Stimulated activated CD4-positive, alpha-beta T cell treated with anti-CD3 and anti-CD28 coated beads, Interleukin-1b, Interleukin-23, amount 100 ng/mL, for 4 hours (primary cell): Measurements from ENCODE around the gene HEPH.
"Not testable (repeated sequence)": the region's sequence is repeated elsewhere in the genome, so short reads cannot be mapped to it uniquely, and the experiment has no call there.

Experiments used
- DNase-seq, 2 donors: peaks; one replicate each; pipeline ENCODE4 v3.0.0-alpha.2; 2020; ENCODE audit warnings: low read depth in 2 of 2

Gene HEPH

GRCh38 chrX:66163849-66164411 is at the start of gene HEPH:
TSS of gene HEPH (plus strand) at chrX:66164247. CDS start at chrX:66170571, 6,324 bp downstream.
- no peak for DNase-seq

GRCh38 chrX:66118722-66119121 is 45.3 kb upstream of the HEPH start:
- not testable (repeated sequence) for DNase-seq

- not testable (repeated sequence) for DNase-seq
These were observed 42.7 kb upstream of the HEPH start for GRCh38 chrX:66121354-66121753.

GRCh38 chrX:66126662-66127061 is 37.4 kb upstream of the HEPH start:
- no peak for DNase-seq

GRCh38 chrX:66130469-66130868 is 33.6 kb upstream of the HEPH start:
- no peak for DNase-seq

GRCh38 chrX:66135284-66135683 is 28.8 kb upstream of the HEPH start:
- not testable (repeated sequence) for DNase-seq

- no peak for DNase-seq
These were observed 21.7 kb upstream of the HEPH start for GRCh38 chrX:66142351-66142750.

GRCh38 chrX:66144258-66144657 is 19.8 kb upstream of the HEPH start:
- no peak for DNase-seq

- DNase-seq, result no peak
These were observed 14.5 kb upstream of the HEPH start for GRCh38 chrX:66149519-66149918.

GRCh38 chrX:66150163-66150562 is 13.9 kb upstream of the HEPH start:
- no peak for DNase-seq

- DNase-seq, result no peak
These were observed 1.7 kb upstream of the HEPH start for GRCh38 chrX:66162331-66162822.

GRCh38 chrX:66163447-66163846 is 600 bp upstream of the HEPH start:
- no peak for DNase-seq

- no peak for DNase-seq
These were observed 423 bp downstream of the HEPH start for GRCh38 chrX:66164470-66164869.

GRCh38 chrX:66164931-66165330 is 884 bp downstream of the HEPH start:
- DNase-seq, result no peak

- DNase-seq, result no peak
These were observed 2.6 kb downstream of the HEPH start for GRCh38 chrX:66166671-66167070.

- no peak for DNase-seq
These were observed 3.4 kb downstream of the HEPH start for GRCh38 chrX:66167431-66167830.

GRCh38 chrX:66176134-66176533 is 12.1 kb downstream of the HEPH start:
- no peak for DNase-seq

- DNase-seq, result no peak
These were observed 27.5 kb downstream of the HEPH start for GRCh38 chrX:66191563-66191962.

GRCh38 chrX:66193821-66194220 is 29.8 kb downstream of the HEPH start:
- no peak for DNase-seq

- DNase-seq, result no peak
These were observed 36.1 kb downstream of the HEPH start for GRCh38 chrX:66200050-66200664.

- no peak for DNase-seq
These were observed 37.1 kb downstream of the HEPH start for GRCh38 chrX:66200855-66201795.

- DNase-seq, result no peak
These were observed 39.1 kb downstream of the HEPH start for GRCh38 chrX:66203114-66203513.

- no peak for DNase-seq
These were observed 57.8 kb downstream of the HEPH start for GRCh38 chrX:66221856-66222255.
